Muscle layer of colon (tissue), 2 donors: ENCODE measurements around the gene ZNF101.

Source experiments
- H3K27ac ChIP-seq: one replicate; pipeline ENCODE4 v1.7.0; 2013; ENCODE audit warnings: low read depth, mild to moderate bottlenecking, low read length, moderate library complexity
- H3K27me3 ChIP-seq, 2 donors: one replicate each; pipeline ENCODE4 v1.7.0; 2013; ENCODE audit warnings: low read length in 2 of 2, mild to moderate bottlenecking in 2 of 2; ENCODE audit not compliant: insufficient read depth in 2 of 2, control insufficient read depth in 1 of 2
- H3K36me3 ChIP-seq: one replicate; pipeline ENCODE4 v1.7.0; 2013; ENCODE audit warnings: mild to moderate bottlenecking, low read length; ENCODE audit not compliant: insufficient read depth
- H3K4me1 ChIP-seq: one replicate; pipeline ENCODE4 v1.7.0; 2013; ENCODE audit warnings: mild to moderate bottlenecking, low read length; ENCODE audit not compliant: insufficient read depth
- H3K4me3 ChIP-seq, 2 donors: one replicate each; pipeline ENCODE4 v1.7.0; 2013; ENCODE audit warnings: low read length in 2 of 2, low read depth in 1 of 2, mild to moderate bottlenecking in 1 of 2, moderate library complexity in 1 of 2
- H3K9ac ChIP-seq: one replicate; pipeline ENCODE4 v1.7.0; 2013; ENCODE audit warnings: low read length
- H3K9me3 ChIP-seq: one replicate; pipeline ENCODE4 v1.7.0; 2013; ENCODE audit warnings: mild to moderate bottlenecking, low read length
- donor health status: abdominal sarcoma.
- donor health status: Adenocarcinoma of cecum.

ZNF101 gene

GRCh38 chr19:19668230-19669012 is at the start of gene ZNF101:
Gene ZNF101 (plus strand): TSS chr19:19668839. CDS start chr19:19668964, 125 bp downstream.
- H3K36me3 ChIP-seq, result peaks cover 6% of the 10 kb centered on the region
- peak within 1 kb of the TSS; percentile 78 to 84 for H3K4me3 ChIP-seq
- H3K27me3 ChIP-seq, result no peaks in the 10 kb centered on the region
- peak within 1 kb of the TSS; percentile 90 for H3K27ac ChIP-seq
- H3K9me3 ChIP-seq, result no peaks in the 10 kb centered on the region
- peak within 1 kb of the TSS; percentile 57 for H3K9ac ChIP-seq
- peaks cover 13% of the 10 kb centered on the region for H3K4me1 ChIP-seq

- H3K9ac ChIP-seq, result no peak overlapping the region
- peaks cover 3 to 29% of the 10 kb centered on the region in 2 donors for H3K27me3 ChIP-seq
- H3K4me3 ChIP-seq, result no peak overlapping the region
Measured at GRCh38 chr19:19619181-19619848, 49.3 kb upstream of the ZNF101 start.

DNA sequence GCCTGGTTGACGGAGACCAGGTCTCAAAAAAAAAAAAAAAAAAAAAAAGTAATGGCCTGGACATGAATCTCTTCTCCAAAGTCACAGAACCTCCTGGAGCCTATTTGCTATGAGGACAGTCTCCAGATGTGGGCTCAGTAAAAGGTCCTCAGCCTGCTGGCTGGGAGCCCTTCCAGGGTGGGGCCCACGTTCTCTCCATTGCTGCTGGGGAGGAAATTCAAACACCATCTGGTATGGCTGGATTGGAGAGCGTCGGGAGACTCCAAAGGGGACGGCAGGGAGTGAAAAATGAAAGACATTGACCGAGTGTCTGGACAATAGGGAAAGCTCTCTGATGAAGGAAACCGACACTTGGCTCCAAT is 48.8 kb upstream of the ZNF101 start:
- no peak overlapping the region for H3K27ac ChIP-seq
- H3K4me3 ChIP-seq, result no peak overlapping the region
- H3K4me1 ChIP-seq, result no peaks in the 10 kb centered on the region
- H3K9me3 ChIP-seq, result no peaks in the 10 kb centered on the region
- no peak overlapping the region for H3K9ac ChIP-seq
- peaks cover 3 to 29% of the 10 kb centered on the region in 2 donors for H3K27me3 ChIP-seq
- no peaks in the 10 kb centered on the region for H3K36me3 ChIP-seq

More at GRCh38 chr19:19619181-19619848, 49.3 kb upstream of the ZNF101 start:
- H3K36me3 ChIP-seq, result no peaks in the 10 kb centered on the region
- H3K9me3 ChIP-seq, result no peaks in the 10 kb centered on the region
- H3K27ac ChIP-seq, result no peak overlapping the region
- H3K4me1 ChIP-seq, result no peaks in the 10 kb centered on the region

- no peak overlapping the region for H3K27ac ChIP-seq
- H3K36me3 ChIP-seq, result no peaks in the 10 kb centered on the region
- no peak overlapping the region for H3K9ac ChIP-seq
- peaks cover 6 to 24% of the 10 kb centered on the region in 2 donors for H3K27me3 ChIP-seq
- H3K9me3 ChIP-seq, result no peaks in the 10 kb centered on the region
- no peak overlapping the region for H3K4me3 ChIP-seq
- H3K4me1 ChIP-seq, result no peaks in the 10 kb centered on the region
Measured at GRCh38 chr19:19623383-19623782, 45.3 kb upstream of the ZNF101 start.

GRCh38 chr19:19624032-19624570 is 44.5 kb upstream of the ZNF101 start:
- H3K36me3 ChIP-seq, result no peaks in the 10 kb centered on the region
- no peaks in the 10 kb centered on the region for H3K9me3 ChIP-seq
- H3K9ac ChIP-seq, result no peak overlapping the region
- H3K4me1 ChIP-seq, result no peaks in the 10 kb centered on the region
- H3K27me3 ChIP-seq, result peaks cover 6 to 27% of the 10 kb centered on the region in 2 donors
- H3K4me3 ChIP-seq, result no peak overlapping the region
- H3K27ac ChIP-seq, result no peak overlapping the region

DNA sequence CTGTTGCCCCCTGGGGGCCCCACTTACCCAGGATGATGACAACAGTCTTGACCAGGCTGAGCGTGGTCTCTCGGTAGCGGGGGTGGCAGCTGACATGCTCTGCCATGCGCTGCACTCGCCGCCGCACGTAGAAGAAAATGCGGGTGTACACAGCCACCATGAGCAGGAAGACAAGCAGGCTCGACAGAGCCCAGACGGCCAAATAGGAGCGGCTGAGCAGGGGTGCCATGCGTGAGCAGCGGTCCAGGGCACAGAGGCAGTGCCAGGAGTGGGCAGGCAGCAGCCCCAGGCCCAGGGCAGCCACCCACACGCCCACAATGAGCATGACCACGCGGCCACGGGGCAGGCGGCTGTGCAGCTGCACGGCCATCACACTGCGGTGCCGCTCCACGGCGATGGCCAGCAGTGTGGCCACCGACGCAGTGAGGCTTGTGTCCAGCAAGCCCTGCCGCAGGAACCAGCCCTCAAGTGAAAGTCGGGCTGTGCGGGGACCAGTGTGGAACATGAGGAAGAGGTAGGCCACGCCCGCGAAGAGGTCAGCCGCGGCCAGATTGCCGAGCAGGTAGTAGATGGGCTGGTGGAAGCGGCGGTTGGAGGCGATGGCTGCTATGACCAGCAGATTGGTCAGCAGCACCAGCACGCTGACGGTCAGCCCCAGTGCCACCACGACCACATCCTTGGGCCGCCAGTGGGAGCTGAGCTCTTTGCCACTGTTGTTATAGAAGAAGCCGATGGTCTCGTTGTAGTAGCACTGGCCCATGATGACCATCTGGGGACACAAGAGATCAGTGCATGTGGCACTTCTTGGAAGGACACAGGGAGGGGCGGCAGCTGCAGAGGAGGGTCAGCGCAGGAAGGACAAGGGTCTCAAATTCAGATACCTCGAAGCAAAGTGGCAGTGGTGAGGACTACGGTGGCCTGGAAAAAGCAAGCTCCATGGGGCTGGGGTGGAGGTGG is 41.8 kb upstream of the ZNF101 start:
- Histone ChIP-seq H3K36me3 (no peaks in the 10 kb centered on the region), H3K9ac (no peak overlapping the region), H3K4me1 (no peaks in the 10 kb centered on the region), H3K9me3 (no peaks in the 10 kb centered on the region), H3K27ac (no peak overlapping the region), H3K4me3 (no peak overlapping the region), H3K27me3 (peaks cover 6 to 25% of the 10 kb centered on the region in 2 donors)

DNA sequence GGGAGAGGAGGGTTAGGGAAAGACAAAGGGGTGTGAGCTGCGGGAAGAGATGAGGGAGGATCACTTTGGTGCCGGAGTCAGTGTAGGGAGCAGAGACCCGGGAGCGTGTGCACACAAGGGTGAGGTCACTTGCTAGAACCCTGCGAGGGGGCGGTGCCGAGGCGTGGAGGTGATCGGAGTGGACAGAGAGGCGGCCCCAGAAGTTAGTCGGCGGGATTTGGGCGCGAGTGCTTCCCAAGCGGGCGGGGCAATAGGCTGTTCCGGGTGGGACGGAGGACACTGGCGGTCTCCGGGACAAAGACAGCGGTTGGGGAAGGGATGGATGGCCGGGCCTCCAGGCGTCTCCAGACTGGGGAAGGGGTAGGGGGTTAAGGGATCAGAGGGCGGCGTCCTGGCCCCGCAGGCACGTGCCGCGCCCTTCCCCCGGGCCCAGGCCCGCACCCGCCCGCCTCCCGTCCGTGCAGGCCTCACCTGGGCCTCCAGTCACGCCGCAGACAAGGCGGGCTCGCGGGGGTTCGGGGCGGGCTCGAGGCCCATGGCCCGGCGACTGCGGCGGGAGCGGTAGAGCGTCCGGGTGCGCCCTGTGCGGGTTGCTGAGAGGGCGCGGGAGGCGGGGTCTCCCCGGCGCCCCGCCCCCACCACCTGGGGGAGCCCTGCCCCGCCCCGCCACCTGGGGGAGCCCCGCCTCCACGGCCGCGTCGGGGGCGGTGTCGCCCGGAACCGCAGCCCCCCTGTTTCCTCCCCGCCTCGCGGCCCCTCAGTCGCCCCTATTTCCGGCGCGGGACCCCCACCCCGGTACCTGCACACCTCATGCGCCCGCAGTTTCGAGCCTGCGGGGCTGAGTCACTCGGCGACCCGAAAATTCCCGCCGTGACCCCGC is 40.8 kb upstream of the ZNF101 start, which contains the start of gene LPAR2:
Gene LPAR2, minus strand, starts transcription at position 600 of the 880 bp plus-strand sequence. CDS start 945 bp downstream, outside the sequence.
- peaks cover 6 to 25% of the 10 kb centered on the region in 2 donors for H3K27me3 ChIP-seq
- no peaks in the 10 kb centered on the region for H3K36me3 ChIP-seq
- no peak within 1 kb of the TSS for H3K9ac ChIP-seq
- H3K9me3 ChIP-seq, result no peaks in the 10 kb centered on the region
- no peak within 1 kb of the TSS for H3K27ac ChIP-seq
- H3K4me3 ChIP-seq, result peak within 1 kb of the TSS in 1 of 2 donors; percentile 27
- no peaks in the 10 kb centered on the region for H3K4me1 ChIP-seq

DNA sequence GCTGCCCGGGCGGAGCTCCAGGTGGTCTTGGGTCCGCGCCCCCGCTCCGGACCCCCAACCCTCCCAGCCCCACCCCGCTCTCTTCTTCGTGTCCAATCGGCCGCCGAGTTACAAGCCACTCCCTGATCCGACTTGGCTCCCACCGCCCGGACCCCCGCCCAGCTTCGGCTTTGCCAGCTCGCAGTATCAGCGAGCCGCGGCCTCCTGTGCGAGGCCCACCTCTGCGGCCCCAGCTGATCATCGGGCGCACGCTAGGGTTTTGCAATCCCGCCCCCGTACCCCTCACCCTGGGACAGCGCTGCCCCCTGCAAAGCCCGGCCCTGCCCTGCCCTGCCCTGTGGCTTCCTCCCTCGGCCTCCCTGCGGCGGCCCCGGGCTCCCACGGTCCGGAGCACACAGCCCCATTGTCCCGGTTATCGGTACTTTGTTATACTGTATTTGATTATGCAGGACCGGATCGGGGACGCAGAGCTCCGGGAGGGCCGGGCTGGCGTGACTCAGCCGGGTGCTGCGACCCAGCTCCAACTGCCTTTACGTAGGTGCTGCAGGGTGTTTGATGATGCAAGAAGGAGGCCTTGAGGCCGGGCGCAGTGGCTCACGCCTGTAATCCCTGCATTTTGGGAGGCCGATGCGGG is 40.0 kb upstream of the ZNF101 start:
- no peak overlapping the region for H3K4me3 ChIP-seq
- no peaks in the 10 kb centered on the region for H3K4me1 ChIP-seq
- H3K9me3 ChIP-seq, result no peaks in the 10 kb centered on the region
- H3K27ac ChIP-seq, result no peak overlapping the region
- H3K36me3 ChIP-seq, result no peaks in the 10 kb centered on the region
- H3K9ac ChIP-seq, result no peak overlapping the region
- H3K27me3 ChIP-seq, result peaks cover 6 to 25% of the 10 kb centered on the region in 2 donors

DNA sequence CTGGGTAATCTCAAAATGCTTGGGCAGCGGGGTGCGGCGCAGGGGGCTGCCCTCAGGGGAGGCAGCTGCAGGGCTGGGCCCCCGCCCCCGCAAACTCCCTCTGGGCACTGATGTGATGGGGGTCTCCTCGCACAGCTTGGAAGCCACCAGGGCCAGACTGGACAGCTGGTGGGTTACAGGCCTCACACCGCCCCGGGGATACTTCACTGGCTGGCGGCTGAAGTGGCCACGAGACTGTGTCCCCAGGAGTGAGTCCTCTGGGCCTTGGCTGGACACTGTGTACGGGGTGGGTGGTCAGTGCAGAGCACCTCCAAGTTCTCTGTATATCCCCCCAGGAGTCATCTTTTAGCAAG is 38.6 kb upstream of the ZNF101 start:
- Histone ChIP-seq H3K27me3 (peaks cover 6 to 25% of the 10 kb centered on the region in 2 donors), H3K9me3 (no peaks in the 10 kb centered on the region), H3K9ac (no peak overlapping the region), H3K27ac (no peak overlapping the region), H3K4me1 (no peaks in the 10 kb centered on the region), H3K36me3 (no peaks in the 10 kb centered on the region), H3K4me3 (no peak overlapping the region)

GRCh38 chr19:19630426-19630825 is 38.2 kb upstream of the ZNF101 start:
- Histone ChIP-seq H3K27me3 (peaks cover 6 to 25% of the 10 kb centered on the region in 2 donors), H3K4me3 (no peak overlapping the region), H3K27ac (no peak overlapping the region), H3K36me3 (no peaks in the 10 kb centered on the region), H3K9ac (no peak overlapping the region), H3K9me3 (no peaks in the 10 kb centered on the region), H3K4me1 (no peaks in the 10 kb centered on the region)
